Osteocyte (in vitro differentiated cells): ENCODE measurements around the gene PPP2R1A. TPM values are rescaled to one million over a fixed set of nuclear protein-coding genes. Genes with fewer than 3 reads are reported as not detected.

ENCODE experiments used
- DNase-seq: peaks from one replicate; pipeline ENCODE4 v3.0.0; 2021; ENCODE audit warnings: mixed read lengths; ENCODE audit not compliant: unreplicated experiment; ENCODE audit errors: extremely low spot score
- H3K27ac Mint-ChIP-seq: one replicate; pipeline ENCODE4 v1.8.0; 2021; ENCODE audit warnings: mild to moderate bottlenecking, mixed read lengths; ENCODE audit not compliant: unreplicated experiment
- H3K27me3 Mint-ChIP-seq: one replicate; pipeline ENCODE4 v1.8.0; 2021; ENCODE audit warnings: mixed read lengths; ENCODE audit not compliant: unreplicated experiment
- H3K36me3 Mint-ChIP-seq: one replicate; pipeline ENCODE4 v1.8.0; 2021; ENCODE audit warnings: mixed read lengths; ENCODE audit not compliant: unreplicated experiment
- H3K4me1 Mint-ChIP-seq: one replicate; pipeline ENCODE4 v1.8.0; 2021; ENCODE audit warnings: mixed read lengths; ENCODE audit not compliant: unreplicated experiment
- H3K4me3 Mint-ChIP-seq: one replicate; pipeline ENCODE4 v1.8.0; 2021; ENCODE audit warnings: mild to moderate bottlenecking, moderate library complexity, mixed read lengths; ENCODE audit not compliant: unreplicated experiment
- H3K9me3 Mint-ChIP-seq: one replicate; pipeline ENCODE4 v1.8.0; 2021; ENCODE audit warnings: mixed read lengths; ENCODE audit not compliant: unreplicated experiment
- total RNA-seq: library from RNA; stranded (reverse); gene quantifications from 2 replicates; pipeline ENCODE4 v1.2.1, GENCODE V29; 2021
- TF ChIP-seq, protein P1 (sequence below): fragments of 200-600 bp; sonication (generic); IDR thresholded peaks from 2 replicates; pipeline ENCODE4 v1.5.0; 2021; ENCODE audit warnings: antibody characterized with exemption, mild to moderate bottlenecking, moderate library complexity

PPP2R1A gene
- total RNA-seq, 1 donor from 2014 or later: 269 TPM

GRCh38 chr19:52221031-52221430 lies 31.2 kb downstream of the PPP2R1A start:
- TF ChIP-seq, protein P1, sequence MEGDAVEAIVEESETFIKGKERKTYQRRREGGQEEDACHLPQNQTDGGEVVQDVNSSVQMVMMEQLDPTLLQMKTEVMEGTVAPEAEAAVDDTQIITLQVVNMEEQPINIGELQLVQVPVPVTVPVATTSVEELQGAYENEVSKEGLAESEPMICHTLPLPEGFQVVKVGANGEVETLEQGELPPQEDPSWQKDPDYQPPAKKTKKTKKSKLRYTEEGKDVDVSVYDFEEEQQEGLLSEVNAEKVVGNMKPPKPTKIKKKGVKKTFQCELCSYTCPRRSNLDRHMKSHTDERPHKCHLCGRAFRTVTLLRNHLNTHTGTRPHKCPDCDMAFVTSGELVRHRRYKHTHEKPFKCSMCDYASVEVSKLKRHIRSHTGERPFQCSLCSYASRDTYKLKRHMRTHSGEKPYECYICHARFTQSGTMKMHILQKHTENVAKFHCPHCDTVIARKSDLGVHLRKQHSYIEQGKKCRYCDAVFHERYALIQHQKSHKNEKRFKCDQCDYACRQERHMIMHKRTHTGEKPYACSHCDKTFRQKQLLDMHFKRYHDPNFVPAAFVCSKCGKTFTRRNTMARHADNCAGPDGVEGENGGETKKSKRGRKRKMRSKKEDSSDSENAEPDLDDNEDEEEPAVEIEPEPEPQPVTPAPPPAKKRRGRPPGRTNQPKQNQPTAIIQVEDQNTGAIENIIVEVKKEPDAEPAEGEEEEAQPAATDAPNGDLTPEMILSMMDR: no peak
- H3K9me3 Mint-ChIP-seq: no peaks in the 10 kb centered on the region
- no peak overlapping the region for H3K27ac Mint-ChIP-seq
- no peak overlapping the region for H3K4me3 Mint-ChIP-seq
- H3K36me3 Mint-ChIP-seq: peaks cover 85% of the 10 kb centered on the region
- peak; percentile 76 for DNase-seq
- H3K4me1 Mint-ChIP-seq: no peaks in the 10 kb centered on the region
- no peaks in the 10 kb centered on the region for H3K27me3 Mint-ChIP-seq

DNA sequence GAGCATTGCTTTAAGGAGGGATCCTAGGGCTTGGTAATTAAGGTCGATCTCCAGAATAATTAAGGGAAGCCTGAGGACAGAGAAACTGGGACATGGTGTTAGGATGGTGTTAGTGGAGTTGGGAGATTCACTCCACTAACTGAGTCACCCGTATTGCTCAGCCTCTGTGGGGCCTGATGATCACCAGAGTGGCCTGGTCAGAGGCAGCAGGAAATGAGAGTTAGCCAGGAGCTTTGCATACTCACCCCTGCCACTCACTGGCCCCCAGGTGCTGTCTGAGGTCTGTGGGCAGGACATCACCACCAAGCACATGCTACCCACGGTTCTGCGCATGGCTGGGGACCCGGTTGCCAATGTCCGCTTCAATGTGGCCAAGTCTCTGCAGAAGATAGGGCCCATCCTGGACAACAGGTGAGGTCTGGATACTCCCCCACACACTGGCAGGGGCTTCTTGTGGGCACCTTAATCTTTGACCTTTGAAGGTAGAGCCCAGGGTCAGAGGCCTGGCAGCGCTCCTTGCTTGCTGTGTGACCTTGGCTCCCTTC lies 32.1 kb downstream of the PPP2R1A start:
- Mint-ChIP-seq H3K27ac (no peak overlapping the region), H3K27me3 (no peaks in the 10 kb centered on the region), H3K36me3 (peaks cover 84% of the 10 kb centered on the region), H3K4me3 (no peak overlapping the region), H3K4me1 (no peaks in the 10 kb centered on the region), H3K9me3 (no peaks in the 10 kb centered on the region)
- DNase-seq: peak; percentile 66
- TF ChIP-seq, protein P1: no peak

- Mint-ChIP-seq H3K4me1 (no peaks in the 10 kb centered on the region), H3K27ac (no peak overlapping the region), H3K27me3 (no peaks in the 10 kb centered on the region), H3K4me3 (no peak overlapping the region), H3K9me3 (no peaks in the 10 kb centered on the region), H3K36me3 (peaks cover 84% of the 10 kb centered on the region)
- peak; percentile 54 for DNase-seq
- TF ChIP-seq, protein P1: no peak
These were observed 34.4 kb downstream of the PPP2R1A start for GRCh38 chr19:52224211-52224610.

DNA sequence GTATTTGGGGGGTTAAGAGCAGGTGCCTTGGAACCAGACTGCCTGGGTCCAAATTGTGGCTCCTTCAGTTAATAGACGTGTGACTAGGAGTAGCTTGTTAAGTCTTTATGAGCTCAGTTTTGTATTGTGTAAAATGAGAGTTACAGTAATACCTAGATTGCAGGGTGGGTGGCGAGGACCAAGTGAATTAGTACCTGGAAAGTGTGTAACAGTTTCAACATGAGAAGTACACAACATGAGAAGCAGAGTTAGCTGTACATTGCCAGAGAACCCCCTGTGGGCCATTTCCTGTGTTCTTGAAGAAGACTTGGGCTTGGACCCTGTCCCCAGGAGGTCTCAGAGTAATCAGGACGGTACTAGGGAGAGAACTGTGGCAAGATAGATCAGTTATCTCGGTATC lies 36.8 kb downstream of the PPP2R1A start:
- TF ChIP-seq, protein P1: no peak
- Mint-ChIP-seq H3K36me3 (peaks cover 68% of the 10 kb centered on the region), H3K27me3 (no peaks in the 10 kb centered on the region), H3K27ac (no peak overlapping the region), H3K9me3 (no peaks in the 10 kb centered on the region), H3K4me1 (no peaks in the 10 kb centered on the region), H3K4me3 (no peak overlapping the region)
- DNase-seq: no peak

- no peak for DNase-seq
- Mint-ChIP-seq H3K36me3 (peaks cover 66% of the 10 kb centered on the region), H3K27me3 (no peaks in the 10 kb centered on the region), H3K4me1 (no peaks in the 10 kb centered on the region), H3K4me3 (no peak overlapping the region), H3K27ac (no peak overlapping the region), H3K9me3 (no peaks in the 10 kb centered on the region)
- TF ChIP-seq, protein P1: no peak
These were observed 37.5 kb downstream of the PPP2R1A start for GRCh38 chr19:52227196-52227940.
